HG02981 (cell line): ENCODE results near the gene HAT1.

ENCODE experiments used
- ATAC-seq: cut with Tn5 transposase; IDR thresholded peaks from one replicate; pipeline ENCODE4 v1.9.1; 2021; ENCODE audit warnings: mild to moderate bottlenecking, moderate library complexity; ENCODE audit not compliant: unreplicated experiment

Gene HAT1

DNA sequence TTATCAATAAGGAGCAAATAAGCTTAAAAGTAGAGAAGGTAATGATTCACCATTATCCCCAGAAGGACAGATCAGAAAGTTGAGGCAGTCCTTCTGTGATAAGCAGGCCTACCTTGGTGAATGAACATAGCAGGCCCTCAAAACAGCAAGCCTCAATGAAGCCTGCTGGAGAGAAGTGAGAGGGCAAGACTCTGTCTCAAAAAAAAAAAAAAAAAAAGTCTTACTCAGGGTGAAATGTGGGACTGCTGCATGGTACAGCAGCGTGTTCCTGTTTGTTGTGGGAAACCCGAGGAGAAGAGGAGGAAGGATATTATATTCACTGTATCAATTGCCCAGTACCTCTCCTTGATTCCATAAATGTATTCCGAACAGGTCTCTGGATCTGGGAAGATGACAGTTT lies 8.7 kb upstream of the HAT1 start:
- no peak for ATAC-seq

DNA sequence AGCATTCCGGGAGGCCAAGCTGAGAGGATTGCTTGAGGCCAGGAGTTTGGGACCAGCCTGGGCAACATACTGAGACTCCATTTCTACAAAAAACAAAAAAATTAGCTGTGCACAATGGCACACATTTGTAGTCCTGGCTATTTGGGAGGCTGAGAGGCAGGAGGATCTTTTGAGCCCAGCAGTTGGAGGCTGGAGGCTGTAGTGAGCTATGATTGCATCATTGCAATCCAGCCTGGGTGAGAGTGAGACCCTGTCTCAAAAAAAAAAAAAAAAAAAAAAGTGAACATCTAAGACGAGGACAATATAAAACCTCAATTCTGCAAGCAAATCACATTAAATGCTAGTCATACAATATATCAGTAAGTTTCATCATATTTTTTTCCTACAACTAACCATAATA lies 2.8 kb upstream of the HAT1 start:
- no peak for ATAC-seq

DNA sequence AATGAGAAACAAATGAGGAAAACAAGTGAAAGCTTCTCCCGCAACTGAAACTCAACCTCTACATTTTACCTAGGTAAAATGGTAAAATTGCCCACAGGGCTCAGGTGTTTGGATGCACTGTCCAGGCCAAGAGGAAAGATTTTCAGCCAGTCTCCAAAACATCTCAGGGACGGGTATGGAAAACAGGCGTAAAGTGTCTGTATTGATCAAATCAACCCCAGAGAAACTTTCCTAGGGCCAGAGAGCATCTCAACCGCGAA lies 361 bp upstream of the HAT1 start:
- ATAC-seq: no peak

DNA sequence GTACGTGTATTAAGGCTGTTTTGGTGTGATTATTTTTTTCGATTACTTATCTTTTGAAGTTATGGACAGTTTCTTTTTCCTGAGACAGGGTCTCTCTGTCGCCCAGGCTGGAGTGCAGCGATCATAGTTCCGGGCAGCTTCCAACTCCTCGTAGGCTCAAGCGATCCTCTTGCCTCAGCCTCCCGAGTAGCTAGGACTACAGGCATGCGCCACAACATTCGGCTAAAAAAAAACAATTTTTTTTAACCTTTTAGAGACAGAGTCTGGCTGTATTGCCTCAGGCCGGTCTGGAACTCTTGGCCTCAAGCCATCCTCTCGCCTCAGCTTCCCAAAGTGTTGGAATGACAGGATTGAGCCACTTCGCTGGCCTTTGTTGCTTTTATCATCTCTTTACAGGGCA lies 945 bp downstream of the HAT1 start:
- no peak for ATAC-seq

DNA sequence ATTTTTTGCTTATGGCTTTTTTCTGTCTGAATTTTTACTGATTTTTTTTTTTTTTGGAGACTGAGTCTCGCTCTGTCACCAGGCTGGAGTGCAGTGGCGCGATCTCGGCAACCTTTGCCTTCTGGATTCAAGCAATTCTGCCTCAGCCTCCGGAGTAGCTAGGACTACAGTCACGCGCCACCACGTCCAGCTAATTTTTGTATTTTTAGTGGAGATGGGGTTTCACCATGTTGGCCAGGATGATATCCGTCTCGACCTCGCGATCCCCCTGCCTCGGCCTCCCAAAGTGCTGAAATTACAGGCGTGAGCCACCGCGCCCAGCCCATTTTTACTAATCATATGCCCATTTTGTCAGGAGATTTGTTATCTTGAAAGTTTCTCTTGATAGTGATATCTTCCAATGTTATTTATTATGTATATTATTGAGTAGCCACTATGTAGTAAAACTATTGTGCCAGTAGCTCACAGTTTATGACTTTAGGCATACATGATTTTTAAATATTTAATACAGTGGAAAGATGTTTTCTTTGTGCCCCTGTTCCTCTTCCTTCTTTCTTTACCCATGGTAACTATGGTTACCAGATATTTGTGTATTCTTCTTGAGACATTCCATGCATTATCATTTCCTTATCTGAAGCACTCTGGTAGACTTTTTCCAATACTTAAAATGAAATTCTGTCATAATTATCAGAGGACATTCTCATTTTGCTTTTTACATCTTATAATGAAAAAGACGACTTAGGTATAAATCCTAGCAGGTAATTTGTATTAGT lies 2.1 kb downstream of the HAT1 start:
- ATAC-seq: no peak

DNA sequence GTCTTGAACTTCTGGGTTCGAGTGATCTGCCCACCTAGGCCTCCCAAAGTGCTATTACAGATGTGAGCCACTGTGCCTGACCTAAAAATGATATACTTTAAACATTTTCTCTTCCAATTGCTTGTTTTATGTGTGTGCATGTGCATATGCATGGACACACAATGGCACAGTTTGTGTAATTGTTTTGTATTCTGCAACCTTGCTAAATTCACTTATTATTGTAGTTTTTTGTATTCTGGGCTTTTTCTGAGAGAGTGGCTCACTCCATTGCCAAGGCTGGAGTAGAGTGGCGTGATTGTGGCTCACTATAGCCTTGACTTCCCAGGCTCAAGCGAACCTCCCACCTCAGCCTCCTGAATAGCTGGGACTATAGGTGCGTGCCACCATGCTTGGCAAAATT lies 8.1 kb downstream of the HAT1 start:
- no peak for ATAC-seq

DNA sequence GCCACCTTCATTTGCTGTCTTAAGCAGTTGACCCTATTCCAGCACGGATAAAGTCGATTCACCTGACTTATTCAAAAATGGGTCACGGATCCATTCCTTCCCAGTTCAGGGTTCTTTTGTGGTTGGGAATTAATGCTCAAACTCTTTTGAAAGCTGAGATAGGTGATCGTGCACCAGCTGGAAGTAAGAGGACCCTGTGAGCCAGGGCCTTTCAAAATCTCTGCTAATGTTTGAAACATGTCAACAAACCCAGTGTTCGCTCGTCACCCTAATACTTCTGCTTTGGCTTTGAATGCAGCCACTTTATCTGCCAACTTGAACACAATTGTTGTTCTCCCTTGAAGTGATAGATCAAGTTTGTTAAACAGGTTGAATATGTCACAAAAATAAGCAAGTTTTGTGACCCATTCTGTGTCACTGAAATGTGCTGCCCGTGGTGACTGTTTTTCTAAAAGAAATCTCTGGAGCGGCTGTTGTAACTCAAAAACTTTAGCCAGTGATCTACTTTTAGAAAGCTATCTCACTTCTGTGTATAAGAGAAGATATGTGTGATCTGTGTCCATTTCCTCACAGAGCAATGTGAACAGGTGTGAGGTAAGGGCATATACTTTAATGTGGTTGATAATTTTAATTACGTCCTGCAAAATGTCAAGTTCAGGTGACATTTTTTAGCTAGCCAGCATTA lies 16.9 kb downstream of the HAT1 start:
- no peak for ATAC-seq

DNA sequence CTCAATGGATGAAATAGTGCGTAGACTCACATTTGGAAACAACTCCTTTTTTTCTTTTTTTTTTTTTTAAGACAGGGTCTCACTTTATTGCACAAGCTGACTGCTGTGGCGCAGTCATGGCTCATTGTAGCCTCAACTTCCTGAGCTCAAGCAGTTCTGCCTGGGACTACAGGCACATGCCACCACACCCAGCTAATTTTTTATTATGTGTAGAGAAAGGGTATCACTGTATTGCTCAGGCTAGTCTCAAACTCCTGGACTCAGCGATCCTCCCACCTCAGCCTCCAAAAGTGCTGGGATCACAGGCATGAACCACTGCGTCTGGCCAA lies 17.4 kb downstream of the HAT1 start:
- ATAC-seq: no peak

DNA sequence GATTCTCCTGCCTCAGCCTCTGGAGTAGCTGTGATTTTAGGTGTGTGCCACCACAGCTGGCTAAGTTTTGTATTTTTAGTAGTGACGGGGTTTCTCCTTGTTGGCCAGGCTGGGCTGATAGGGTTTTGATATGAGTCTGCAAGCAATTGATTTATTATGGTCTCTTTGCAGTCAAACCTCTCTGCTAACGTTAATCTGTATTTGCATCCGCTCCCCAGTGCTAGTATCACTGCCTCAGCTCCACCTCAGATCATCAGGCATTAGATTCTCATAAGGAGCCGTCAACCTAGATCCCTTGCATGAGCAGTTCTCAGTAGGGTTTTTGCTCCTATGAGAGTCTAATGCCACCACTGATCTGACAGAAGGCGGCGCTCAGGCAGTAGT lies 19.0 kb downstream of the HAT1 start:
- ATAC-seq: no peak

DNA sequence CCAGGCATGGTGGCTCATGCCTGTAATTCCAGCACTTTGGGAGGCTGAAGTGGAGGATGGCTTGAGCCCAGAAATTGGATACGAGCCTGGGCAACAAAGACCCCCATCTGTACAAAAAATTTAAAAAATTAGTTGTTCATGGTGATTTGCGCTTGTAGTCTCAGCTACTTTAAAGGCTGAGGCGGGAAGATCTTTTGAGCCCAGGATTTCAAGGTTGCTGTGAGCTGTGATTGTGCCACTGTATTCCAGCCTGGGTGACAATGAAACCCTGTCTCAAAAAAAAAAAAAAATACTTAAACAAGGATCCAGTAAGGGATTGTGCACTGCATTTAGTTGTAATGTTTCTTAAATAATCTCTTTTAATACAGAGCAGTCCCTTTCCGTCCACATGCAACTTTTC lies 21.6 kb downstream of the HAT1 start:
- no peak for ATAC-seq

DNA sequence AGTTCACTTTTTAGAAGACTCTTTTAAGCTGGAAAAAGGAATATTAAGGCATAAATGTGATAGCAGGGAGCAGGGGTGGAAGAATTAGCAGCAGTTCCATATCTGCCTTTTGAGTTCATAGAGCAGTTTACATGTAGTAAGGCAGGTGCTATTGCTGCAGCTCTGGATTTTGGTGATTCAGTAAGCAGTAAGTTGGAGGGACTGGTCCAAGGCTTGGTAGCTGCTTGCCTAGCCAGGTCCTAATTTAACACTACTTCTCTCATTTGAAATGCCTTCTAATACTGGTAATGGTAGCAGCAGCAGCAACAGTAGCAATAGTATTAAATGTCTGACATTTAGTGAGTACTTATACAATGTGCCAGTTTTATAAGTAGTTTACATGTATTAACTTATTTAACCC lies 30.0 kb downstream of the HAT1 start:
- ATAC-seq: no peak

DNA sequence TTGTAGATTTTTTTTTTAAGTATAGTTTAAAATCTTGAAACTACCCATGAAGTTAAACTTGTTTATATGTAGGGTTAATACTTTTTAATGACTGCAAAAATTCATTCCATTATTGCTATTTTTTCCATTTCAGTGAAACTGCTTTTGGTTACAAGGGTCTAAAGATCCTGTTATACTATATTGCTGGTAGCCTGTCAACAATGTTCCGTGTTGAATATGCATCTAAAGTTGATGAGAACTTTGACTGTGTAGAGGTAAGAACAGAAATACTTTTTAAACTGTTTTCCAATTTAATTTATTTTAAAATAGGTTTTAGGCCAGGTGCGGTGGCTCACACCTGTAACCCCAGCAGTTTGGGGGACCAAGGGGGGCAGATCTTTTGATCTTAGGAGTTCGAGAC lies 30.5 kb downstream of the HAT1 start:
- ATAC-seq: no peak

DNA sequence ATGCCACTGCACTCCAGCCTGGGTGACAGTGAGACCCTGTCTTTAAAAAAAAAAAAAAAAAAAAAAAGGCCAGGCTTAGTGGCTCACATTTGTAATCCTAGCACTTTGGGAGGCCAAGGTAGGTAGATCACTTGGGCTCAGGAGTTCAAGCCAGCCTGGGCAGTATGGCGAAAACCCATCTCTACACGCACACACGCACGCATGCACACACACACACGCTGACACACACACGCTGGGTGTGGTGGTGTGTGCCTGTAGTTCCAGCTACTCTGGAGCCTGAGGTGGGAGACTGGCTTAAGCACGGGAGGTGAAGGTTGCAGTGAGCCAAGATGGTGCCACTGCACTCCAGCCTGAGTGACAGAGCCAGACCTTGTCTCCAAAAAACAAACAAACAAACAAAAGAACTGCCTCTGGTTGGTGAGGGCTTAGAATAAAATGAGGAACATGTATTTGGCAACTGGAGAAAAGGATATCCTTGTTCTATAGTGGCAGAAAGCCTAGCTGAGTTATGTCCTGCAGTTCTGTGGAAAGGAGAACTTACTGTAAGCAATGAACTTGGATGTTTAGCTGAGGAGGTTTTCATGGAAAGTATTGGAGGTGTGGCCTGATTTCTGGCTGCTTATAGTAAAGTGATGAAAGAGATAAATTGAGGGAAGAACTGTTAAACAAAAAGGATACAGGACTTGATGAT lies 34.0 kb downstream of the HAT1 start:
- ATAC-seq: no peak

DNA sequence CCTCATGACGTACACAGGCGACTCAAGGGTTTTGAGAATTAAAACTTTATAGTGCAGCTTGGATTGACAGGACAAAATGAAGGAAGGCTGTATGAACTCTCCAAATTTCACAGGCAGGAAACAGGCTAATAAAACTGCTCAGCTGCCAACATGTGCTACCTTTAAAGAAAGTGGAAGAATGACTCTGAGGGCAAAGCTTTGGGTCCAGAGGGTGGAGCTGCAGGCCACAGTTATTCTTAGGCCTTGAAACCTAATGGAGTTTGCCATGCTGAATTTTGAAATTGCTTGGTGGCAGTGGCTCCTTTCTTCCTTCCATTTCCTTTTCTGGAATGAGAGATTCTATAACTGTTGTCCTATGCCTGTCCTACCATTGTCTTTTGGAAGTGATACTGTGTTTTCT lies 34.8 kb downstream of the HAT1 start:
- no peak for ATAC-seq

DNA sequence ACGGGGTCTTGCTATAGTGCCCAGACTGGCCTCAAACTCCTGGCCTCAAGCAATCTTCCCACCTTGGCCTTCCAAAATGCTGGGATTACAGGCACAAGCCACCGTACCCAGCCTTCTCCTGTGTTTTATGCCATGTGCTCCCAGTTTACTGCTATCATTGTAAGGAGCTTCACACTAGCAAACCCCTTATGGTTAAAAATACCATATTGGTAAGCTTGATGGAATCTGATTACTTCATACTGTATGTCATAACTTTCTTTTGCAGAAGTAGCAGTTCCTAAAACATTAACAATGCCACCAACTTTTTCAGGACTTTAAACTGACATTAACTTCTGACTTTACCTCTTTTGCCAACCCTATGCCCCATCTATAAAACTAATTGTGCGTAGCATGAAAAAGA lies 36.2 kb downstream of the HAT1 start:
- ATAC-seq: no peak

DNA sequence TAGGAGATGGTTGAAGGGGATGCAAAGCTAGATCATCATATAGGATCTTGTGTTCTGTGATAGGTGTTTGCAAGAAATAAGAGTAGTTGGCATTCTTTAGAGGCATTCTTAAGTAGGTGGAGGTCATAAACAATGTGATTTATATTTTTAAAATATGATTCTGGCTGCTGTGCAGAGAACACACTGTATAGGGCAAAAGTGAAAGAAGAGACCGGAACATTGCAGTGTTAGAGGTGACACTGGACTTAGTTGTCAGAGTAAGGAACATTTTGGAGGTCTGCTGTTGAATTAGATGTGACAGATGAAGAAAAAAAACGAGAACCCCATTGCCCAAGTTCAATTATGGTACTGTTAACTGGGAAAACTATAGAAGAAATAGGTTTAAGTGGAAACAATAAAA lies 37.7 kb downstream of the HAT1 start:
- no peak for ATAC-seq

DNA sequence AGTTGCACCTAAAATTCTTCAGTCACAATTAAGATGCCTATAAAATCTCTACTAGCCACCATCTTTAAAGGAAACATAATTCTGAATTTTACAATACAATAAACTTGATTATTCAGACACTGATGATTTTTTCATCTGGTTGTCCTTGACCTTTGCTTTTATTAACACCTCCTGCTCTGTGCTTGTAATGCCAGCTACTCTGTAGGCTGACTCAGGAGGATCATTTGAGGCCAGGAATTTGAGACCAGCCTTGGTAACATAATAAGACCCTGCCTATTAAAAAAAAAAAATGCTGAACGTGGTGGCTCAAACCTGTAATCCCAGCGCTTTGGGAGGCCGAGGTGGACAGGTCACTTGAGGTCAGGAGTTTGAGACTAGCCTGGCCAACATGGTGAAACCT lies 38.3 kb downstream of the HAT1 start:
- no peak for ATAC-seq

DNA sequence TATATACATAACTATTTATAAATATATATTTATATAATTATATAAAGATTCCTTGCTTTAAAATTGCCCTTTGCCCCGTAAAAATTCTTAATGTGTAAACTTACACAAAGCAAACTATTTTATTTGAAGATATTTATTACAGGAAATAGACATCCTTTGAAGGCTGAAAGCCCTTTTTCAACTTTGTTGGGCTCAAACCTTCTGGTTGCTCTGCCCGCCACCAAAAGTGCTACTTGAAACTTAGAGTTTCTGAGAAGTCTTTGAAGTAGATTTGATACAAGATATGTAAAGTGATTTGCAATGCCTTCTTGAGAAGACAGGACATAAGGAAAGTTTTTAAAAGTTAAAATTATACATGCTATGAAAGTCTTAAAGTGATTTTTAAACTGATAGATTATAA lies 40.9 kb downstream of the HAT1 start:
- ATAC-seq: no peak

DNA sequence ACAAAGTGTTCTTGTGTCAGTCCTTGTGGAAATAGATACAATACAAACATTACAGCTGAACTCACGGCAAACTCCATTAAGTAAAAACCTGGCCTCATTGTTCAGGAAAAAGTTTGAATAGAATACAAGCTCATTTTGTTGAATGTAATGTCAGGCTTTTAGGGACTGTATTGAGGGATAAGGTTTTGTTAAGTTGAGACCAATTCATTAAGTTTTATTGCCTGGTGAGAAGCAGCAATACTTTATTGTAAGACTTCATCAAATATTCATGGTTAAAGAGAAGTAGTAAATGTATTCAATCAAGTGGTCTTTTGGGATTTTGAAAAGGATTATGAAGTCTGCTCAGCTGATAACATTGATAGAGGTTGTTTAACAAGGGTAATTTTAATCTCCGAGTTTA lies 42.0 kb downstream of the HAT1 start:
- no peak for ATAC-seq

DNA sequence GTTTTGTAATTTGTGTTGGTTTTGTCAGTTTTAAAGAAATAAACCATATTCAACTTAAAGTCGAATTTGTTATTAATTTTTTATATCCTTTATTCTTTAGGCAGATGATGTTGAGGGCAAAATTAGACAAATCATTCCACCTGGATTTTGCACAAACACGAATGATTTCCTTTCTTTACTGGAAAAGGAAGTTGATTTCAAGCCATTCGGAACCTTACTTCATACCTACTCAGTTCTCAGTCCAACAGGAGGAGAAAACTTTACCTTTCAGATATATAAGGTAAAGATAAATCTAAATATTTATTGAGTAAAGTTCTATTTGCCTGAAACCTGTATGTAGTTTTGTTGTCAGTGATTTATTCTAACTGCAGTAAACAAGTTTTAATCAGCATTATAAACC lies 43.0 kb downstream of the HAT1 start:
- no peak for ATAC-seq

DNA sequence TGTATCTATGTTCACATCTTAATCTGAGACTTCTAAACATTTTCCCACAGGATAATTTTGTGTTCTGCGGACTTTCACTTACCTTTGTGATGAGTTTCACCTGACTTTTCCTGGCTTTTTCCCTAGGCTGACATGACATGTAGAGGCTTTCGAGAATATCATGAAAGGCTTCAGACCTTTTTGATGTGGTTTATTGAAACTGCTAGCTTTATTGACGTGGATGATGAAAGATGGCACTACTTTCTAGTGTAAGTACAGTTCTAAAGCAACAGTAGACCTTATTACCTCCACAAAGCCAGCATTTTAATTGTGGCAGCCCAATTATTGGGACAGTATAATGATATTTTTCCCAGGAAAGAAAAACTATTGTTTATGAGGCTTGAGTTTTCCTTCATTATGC lies 43.4 kb downstream of the HAT1 start:
- no peak for ATAC-seq

DNA sequence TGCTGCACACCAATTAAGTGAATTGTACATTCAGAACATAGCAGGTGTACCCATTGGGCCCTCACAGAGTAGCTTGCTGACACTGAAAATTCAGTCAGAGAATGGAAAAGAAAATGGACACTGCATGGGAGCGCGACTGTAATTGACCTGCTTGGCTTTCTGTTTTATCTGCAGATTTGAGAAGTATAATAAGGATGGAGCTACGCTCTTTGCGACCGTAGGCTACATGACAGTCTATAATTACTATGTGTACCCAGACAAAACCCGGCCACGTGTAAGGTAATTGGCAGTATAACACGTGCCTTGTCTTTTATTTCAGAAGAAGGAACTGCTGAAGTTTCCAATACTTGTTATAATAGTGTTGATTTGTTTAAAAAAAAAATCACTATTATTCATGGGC lies 44.0 kb downstream of the HAT1 start:
- ATAC-seq: no peak

DNA sequence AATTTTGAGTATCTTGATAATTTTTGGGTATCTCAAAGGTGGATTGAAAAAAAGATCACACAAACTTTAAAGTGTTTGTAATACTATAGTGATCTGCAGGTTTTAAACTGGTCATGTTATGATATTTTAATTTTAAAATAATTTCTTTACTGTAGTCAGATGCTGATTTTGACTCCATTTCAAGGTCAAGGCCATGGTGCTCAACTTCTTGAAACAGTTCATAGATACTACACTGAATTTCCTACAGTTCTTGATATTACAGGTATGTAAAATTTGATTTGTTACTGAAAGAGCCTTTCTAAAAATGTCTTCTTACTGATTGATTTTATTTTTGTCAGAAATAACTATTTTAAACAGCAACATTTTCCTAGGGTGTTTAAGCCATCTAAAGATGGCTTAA lies 44.4 kb downstream of the HAT1 start:
- ATAC-seq: no peak
